Fibroblast of villous mesenchyme (primary cell): ENCODE measurements around the gene POP5. TPM values are rescaled to one million over a fixed set of nuclear protein-coding genes. Genes with fewer than 3 reads are reported as not detected.
A peak's percentile ranks its signal among the peaks of the same experiment; 100 is the strongest.

ENCODE experiments used
- DNase-seq: peaks from one replicate; pipeline ENCODE4 v3.0.0-alpha.2; 2010; ENCODE audit warnings: low read depth
- H3K4me3 ChIP-seq: 2 replicates; pipeline ENCODE4 v1.5.1; 2011; ENCODE audit warnings: low read depth, mild to moderate bottlenecking, low read length
- total RNA-seq: library from RNA; depleted of rRNA; stranded (reverse); fragments of >200 nt; gene quantifications from 2 replicates; pipeline ENCODE4 v1.2.3, GENCODE V29; 2012
- TF ChIP-seq, protein P1 (sequence below): IDR thresholded peaks from 2 replicates; pipeline ENCODE4 v1.5.1; 2012; ENCODE audit warnings: low read depth, mild to moderate bottlenecking, low read length; ENCODE audit not compliant: insufficient read depth

POP5 gene, protein sequence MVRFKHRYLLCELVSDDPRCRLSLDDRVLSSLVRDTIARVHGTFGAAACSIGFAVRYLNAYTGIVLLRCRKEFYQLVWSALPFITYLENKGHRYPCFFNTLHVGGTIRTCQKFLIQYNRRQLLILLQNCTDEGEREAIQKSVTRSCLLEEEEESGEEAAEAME
- 35.8 and 40.6 TPM in 2 replicates for total RNA-seq

DNA sequence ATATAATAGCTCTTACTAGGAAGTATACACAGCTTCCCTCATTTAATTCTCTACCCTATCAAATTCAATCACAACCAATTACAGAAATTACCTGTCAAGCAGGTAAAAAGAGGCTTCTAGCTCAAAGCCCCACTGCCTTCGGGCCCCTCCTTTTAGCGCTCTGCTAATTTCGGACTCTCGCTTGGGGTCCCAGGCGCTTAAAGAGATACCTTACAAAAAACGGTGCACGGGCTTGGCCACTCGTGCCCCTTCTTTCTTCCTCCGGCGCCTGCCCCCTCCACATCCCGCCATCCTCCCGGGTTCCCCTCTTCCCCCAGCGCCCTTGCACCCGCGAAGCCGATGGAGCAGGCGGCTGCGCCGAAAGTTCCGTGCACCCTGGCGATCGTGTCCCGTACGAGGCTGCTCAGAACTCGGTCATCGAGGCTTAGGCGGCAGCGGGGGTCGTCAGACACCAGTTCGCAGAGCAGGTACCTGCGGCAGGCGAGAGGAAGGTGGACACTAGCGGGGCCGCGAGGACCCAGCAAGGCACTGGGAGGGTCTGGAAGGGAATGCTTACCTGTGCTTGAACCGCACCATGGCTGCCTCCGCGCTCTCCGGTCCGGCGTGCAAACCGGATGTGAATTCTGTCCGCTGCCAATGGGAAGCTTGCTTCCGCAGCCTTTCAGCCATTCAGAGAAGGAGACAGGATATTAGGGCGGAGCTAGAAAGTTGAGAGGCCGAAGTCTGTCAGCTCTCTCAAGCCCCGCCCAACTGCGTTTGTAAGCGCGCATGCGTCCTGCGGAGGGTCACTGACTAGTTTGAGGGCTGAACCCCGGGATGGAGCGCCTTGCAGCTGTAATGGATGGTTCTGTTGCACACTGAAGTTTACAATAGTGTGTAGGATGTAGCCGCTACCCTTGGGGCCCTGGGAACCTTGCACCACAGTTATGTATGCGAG is at the start of gene POP5:
Gene POP5, minus strand, starts transcription at position 616 of the 937 bp plus-strand sequence. Its CDS starts 40 bp downstream, at position 576.
- peak within 1 kb of the TSS; percentile 84 for H3K4me3 ChIP-seq
- TF ChIP-seq, protein P1, sequence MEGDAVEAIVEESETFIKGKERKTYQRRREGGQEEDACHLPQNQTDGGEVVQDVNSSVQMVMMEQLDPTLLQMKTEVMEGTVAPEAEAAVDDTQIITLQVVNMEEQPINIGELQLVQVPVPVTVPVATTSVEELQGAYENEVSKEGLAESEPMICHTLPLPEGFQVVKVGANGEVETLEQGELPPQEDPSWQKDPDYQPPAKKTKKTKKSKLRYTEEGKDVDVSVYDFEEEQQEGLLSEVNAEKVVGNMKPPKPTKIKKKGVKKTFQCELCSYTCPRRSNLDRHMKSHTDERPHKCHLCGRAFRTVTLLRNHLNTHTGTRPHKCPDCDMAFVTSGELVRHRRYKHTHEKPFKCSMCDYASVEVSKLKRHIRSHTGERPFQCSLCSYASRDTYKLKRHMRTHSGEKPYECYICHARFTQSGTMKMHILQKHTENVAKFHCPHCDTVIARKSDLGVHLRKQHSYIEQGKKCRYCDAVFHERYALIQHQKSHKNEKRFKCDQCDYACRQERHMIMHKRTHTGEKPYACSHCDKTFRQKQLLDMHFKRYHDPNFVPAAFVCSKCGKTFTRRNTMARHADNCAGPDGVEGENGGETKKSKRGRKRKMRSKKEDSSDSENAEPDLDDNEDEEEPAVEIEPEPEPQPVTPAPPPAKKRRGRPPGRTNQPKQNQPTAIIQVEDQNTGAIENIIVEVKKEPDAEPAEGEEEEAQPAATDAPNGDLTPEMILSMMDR = no peak
- peak; percentile 96 for DNase-seq

DNA sequence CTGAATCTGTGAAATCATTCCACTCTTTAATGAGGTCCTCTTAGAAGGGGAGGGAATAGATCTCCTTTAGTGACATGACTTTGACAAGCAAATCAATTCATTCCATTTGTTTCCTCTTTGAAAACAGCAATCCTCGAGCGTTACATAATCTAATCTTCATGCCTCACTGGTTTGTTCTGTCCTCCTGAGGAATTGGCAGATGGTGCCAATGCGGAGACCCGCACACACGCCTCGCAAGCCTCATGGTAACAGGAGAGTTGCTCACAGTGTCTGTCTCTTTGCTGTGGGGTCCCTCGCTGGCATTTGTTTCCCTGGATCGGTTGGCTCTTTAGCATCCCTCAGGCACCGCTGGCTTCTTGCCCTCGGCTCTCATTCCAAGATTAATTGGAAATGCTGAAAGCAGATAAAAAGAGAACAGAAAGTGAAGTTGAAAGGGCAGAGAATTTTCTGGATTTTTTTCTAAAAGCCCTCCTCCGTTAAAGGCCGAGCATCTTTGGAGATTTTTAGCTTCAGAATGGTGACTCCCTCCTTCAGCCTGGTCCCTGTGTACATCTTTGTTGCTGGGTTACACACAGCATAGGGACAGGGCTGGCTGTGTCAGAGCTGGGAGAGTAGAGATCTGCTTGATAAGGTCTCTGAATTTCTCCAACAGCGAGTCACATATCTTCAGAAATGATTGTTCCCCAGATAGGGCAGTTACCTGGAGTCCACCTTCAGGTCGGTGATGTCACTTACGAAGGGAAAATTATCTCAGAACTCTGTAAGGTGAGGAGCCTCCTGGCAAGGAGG is 49.1 kb upstream of the POP5 start:
- TF ChIP-seq, protein P1 = no peak
- no peak for DNase-seq
- no peak overlapping the region for H3K4me3 ChIP-seq

DNA sequence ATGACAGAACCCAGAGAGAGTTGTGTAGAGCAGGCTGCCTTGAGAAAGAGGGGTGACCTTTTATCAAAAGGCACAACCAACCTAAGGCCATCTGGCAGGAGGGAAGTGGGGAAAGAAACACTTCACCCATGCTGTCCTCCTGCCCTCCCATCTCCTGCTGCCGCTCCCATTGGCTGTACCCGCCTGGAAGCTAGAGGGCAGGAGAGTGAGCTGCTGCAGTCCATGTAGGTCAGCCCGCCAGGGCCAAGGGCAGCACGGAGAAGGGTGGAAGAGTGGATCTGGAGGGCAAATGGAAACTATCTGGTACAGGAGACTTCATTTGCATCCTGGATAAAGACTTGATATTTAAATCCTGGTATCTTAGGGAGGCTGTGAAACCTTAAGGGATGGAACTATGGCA is 47.7 kb upstream of the POP5 start:
- no peak for DNase-seq
- TF ChIP-seq, protein P1 = no peak
- no peak overlapping the region for H3K4me3 ChIP-seq

DNA sequence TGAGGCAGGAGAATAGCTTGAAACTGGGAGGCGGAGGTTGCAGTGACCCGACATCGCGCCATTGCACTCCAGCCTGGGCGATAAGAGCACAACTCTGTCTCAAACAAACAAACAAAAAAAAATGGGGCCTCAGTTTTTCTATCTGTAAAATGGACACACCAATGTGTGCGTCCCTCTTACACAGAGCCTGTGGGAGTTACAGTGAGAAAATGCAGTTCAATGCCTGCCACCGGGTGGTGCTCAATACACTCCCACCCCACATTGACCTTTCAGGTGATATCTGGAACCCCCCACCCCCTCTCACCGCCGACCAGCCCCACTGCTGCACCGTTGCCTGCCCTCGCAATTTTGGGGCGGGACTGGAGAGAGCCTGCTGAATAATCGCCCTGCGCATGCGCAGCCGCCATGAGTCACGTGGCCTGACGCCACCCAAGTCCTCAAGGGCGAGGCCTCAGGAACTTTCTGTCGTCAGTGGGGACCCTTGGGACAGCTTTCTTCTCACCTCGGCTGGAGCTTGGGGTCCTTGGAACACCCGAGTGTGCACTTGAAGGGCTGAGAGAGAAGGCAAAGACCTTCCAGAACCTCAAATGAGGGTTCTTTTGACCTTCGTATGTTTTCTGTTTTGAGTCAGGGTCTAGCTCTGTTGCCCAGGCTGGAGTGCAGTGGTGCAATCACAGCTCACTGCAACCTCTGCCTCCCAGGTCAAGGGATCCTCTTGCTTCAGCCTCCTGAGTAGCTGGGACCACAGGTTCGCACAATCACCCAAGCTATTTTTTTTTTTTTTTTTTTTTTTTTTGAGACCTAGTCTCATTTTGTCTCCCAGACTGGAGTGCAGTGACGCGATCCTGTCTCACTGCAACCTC is 44.6 kb upstream of the POP5 start:
- no peak for DNase-seq
- TF ChIP-seq, protein P1 = peak; percentile 6
- no peak overlapping the region for H3K4me3 ChIP-seq

DNA sequence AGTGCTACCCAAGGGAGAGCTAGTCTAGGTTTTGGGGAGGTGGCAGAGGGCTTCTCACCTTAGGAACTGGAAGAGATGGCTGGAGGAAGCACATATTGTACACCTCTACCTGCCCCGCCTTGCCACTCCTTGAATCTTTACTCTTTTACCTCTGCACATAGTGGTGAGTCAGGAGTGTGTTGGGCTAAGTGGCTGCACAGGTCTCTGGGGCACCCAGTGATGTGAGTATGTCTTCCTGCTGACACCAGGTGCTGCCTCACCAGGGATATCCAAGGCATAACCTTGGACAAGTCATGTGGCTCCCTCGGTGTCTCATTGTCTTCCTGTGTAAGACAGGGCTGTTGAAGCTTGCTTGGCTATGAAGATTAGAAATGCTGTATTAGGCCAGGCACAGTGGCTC is 39.4 kb upstream of the POP5 start:
- H3K4me3 ChIP-seq = no peak overlapping the region
- no peak for DNase-seq
- TF ChIP-seq, protein P1 = no peak
